ENCODE data around the gene HACD3. TPM values are rescaled to one million over a fixed set of nuclear protein-coding genes. Genes with fewer than 3 reads are reported as not detected.
A peak's percentile ranks its signal among the peaks of the same experiment; 100 is the strongest.
"Not testable (repeated sequence)": the region's sequence is repeated elsewhere in the genome, so short reads cannot be mapped to it uniquely, and the experiment has no call there.

HACD3 gene
- 84.7 TPM for polyA plus RNA-seq (2013, experiment 1 of 2; ENCODE audit: insufficient read length)
- 56.3 TPM for polyA plus RNA-seq (2013, experiment 2 of 2; ENCODE audit: insufficient read length)

- DNase-seq, result peak; percentile 83
These were observed at the start of gene HACD3 for GRCh38 chr15:65530318-65531111. Gene HACD3 (plus strand): TSS chr15:65530463. CDS start chr15:65530632, 169 bp downstream.

GRCh38 chr15:65484876-65485275, 45.4 kb upstream of the HACD3 start:
- DNase-seq, result no peak

GRCh38 chr15:65494076-65494475, 36.2 kb upstream of the HACD3 start:
- DNase-seq, result no peak

GRCh38 chr15:65509321-65509720, 20.9 kb upstream of the HACD3 start:
- no peak for DNase-seq

- no peak for DNase-seq
These were observed 18.1 kb upstream of the HACD3 start for GRCh38 chr15:65512189-65512588.

GRCh38 chr15:65512807-65513416, 17.4 kb upstream of the HACD3 start:
- no peak for DNase-seq

- DNase-seq, result peak; percentile 94
These were observed 13.0 kb upstream of the HACD3 start, which contains the start of gene DPP8 for GRCh38 chr15:65516997-65517865. Gene DPP8 (minus strand): TSS chr15:65517689. CDS start chr15:65512553, 5,136 bp downstream.

- DNase-seq, result no peak
These were observed 12.4 kb upstream of the HACD3 start for GRCh38 chr15:65517866-65518207.

- DNase-seq, result no peak
These were observed 11.5 kb upstream of the HACD3 start for GRCh38 chr15:65518633-65519285.

- no peak for DNase-seq
These were observed 8.9 kb upstream of the HACD3 start for GRCh38 chr15:65521350-65521749.

- DNase-seq, result no peak
These were observed 6.0 kb upstream of the HACD3 start for GRCh38 chr15:65524226-65524625.

- peak; percentile 13 for DNase-seq
These were observed 4.6 kb upstream of the HACD3 start for GRCh38 chr15:65525622-65526021.

- DNase-seq, result no peak
These were observed 1.7 kb upstream of the HACD3 start for GRCh38 chr15:65528461-65529060.

- DNase-seq, result no peak
These were observed 423 bp upstream of the HACD3 start for GRCh38 chr15:65529762-65530317.

- DNase-seq, result peak; percentile 11
These were observed 2.4 kb downstream of the HACD3 start for GRCh38 chr15:65532738-65533051.

GRCh38 chr15:65533057-65533756, 2.9 kb downstream of the HACD3 start:
- DNase-seq, result no peak

GRCh38 chr15:65535192-65535591, 4.9 kb downstream of the HACD3 start:
- DNase-seq, result no peak

- DNase-seq, result no peak
These were observed 10.1 kb downstream of the HACD3 start for GRCh38 chr15:65540314-65540713.

GRCh38 chr15:65541231-65541820, 11.1 kb downstream of the HACD3 start:
- DNase-seq, result no peak

GRCh38 chr15:65547841-65548240, 17.6 kb downstream of the HACD3 start:
- DNase-seq, result no peak

- DNase-seq, result not testable (repeated sequence)
These were observed 19.0 kb downstream of the HACD3 start for GRCh38 chr15:65549288-65549687.
